Thymus (tissue), 11 donors: ENCODE data around the gene WASHC4. TPM values are rescaled to one million over a fixed set of nuclear protein-coding genes. Genes with fewer than 3 reads are reported as not detected.
"Not testable (repeated sequence)": the region's sequence is repeated elsewhere in the genome, so short reads cannot be mapped to it uniquely, and the experiment has no call there.

Experiments
- DNase-seq, 9 donors: peaks; one replicate each; pipeline ENCODE4 v3.0.0-alpha.2; 2013; ENCODE audit warnings: low spot score in 9 of 9, low read depth in 6 of 9, missing footprints in 1 of 9
- H3K27ac ChIP-seq, 2 donors: one replicate each; pipeline ENCODE4 v1.5.1; 2013; ENCODE audit warnings: control low read depth in 1 of 2, low read depth in 1 of 2, low read length in 1 of 2, mild to moderate bottlenecking in 1 of 2, moderate library complexity in 1 of 2
- H3K27me3 ChIP-seq, 2 donors: one replicate each; pipeline ENCODE4 v1.5.1; 2013; ENCODE audit warnings: low read length in 1 of 2; ENCODE audit not compliant: control insufficient read depth in 2 of 2, insufficient read depth in 1 of 2
- H3K36me3 ChIP-seq, 2 donors: one replicate each; pipeline ENCODE4 v1.5.1; 2013; ENCODE audit warnings: low read length in 1 of 2, mild to moderate bottlenecking in 1 of 2, moderate library complexity in 1 of 2; ENCODE audit not compliant: control insufficient read depth in 2 of 2, insufficient read depth in 2 of 2
- H3K4me1 ChIP-seq, 2 donors: one replicate each; pipeline ENCODE4 v1.5.1; 2013; ENCODE audit warnings: low read length in 2 of 2; ENCODE audit not compliant: control insufficient read depth in 2 of 2, insufficient read depth in 2 of 2
- H3K4me3 ChIP-seq, 2 donors: one replicate each; pipeline ENCODE4 v1.5.1; 2013; ENCODE audit warnings: low read length in 2 of 2, control low read depth in 1 of 2, mild to moderate bottlenecking in 1 of 2
- H3K9me3 ChIP-seq, 2 donors: one replicate each; pipeline ENCODE4 v1.5.1; 2013; ENCODE audit warnings: low read length in 1 of 2, mild to moderate bottlenecking in 1 of 2; ENCODE audit not compliant: control insufficient read depth in 2 of 2, insufficient read depth in 1 of 2
- WGBS: extraction: QIAGEN DNeasy Blood & Tissue Kit; methylation state at CpG from one replicate; pipeline ENCODE4 v1.1.7; 2013; 5-methylcytosine and 5-hydroxymethylcytosine counted together
- polyA plus RNA-seq: library from polyadenylated mRNA; stranded (reverse); fragments of 200-250 nt; gene quantifications from one replicate; pipeline ENCODE4 v1.2.3, GENCODE V29; 2013
- total RNA-seq: library from RNA; stranded (reverse); fragments of 120-200 nt; gene quantifications from one replicate; pipeline ENCODE4 v1.2.4, GENCODE V29; 2013
- donor health status: healthy.

WASHC4 gene
- total and polyA plus RNA-seq, 2 donors = 28.4 to 34.9 TPM

DNA sequence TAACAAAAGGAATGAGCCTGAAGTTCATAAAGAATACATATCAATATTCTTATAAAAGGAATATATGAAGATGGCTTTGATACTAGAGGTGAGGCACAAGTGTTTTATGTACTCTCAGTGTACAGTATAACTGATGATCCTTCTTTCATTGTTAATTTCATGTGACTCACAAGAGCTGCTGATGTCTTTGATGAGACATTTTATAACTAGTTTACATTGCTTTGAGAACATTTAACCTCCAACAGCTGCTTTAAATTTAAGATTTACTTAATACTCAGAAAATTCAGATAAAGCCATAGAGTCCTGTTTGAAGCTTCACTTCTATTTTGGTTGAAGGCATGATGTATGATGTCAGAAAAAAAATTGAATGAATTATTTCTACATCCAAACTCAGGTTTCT, 59.8 kb downstream of the WASHC4 start:
- H3K27me3 ChIP-seq = no peaks in the 10 kb centered on the region
- peaks cover 9 to 57% of the 10 kb centered on the region in 2 donors for H3K36me3 ChIP-seq
- H3K27ac ChIP-seq = no peak overlapping the region
- no peak for DNase-seq
- no peak overlapping the region for H3K4me3 ChIP-seq
- H3K4me1 ChIP-seq = no peaks in the 10 kb centered on the region
- no peaks in the 10 kb centered on the region for H3K9me3 ChIP-seq

DNA sequence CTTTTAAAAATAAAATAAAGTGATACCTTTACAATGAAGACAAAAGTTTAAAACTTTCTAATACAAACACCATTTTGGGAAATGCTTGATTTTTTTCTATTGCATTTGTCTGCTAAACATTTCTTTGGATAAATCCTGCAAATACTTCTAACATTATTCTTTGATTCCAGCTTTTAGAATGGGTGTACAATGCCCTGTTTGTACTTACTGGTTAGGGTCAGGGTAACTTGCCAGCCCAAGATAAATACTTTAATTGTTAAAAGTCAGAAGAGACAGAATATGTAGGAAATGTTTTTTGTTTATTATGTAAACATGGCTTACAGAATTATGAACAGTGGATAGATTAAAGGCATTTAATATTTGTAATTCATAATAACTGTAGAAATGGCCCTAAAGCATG, 60.5 kb downstream of the WASHC4 start:
- Histone ChIP-seq H3K27me3 (no peaks in the 10 kb centered on the region), H3K9me3 (no peaks in the 10 kb centered on the region), H3K36me3 (peaks cover 9 to 56% of the 10 kb centered on the region in 2 donors), H3K27ac (no peak overlapping the region), H3K4me3 (no peak overlapping the region), H3K4me1 (no peaks in the 10 kb centered on the region)
- no peak for DNase-seq

DNA sequence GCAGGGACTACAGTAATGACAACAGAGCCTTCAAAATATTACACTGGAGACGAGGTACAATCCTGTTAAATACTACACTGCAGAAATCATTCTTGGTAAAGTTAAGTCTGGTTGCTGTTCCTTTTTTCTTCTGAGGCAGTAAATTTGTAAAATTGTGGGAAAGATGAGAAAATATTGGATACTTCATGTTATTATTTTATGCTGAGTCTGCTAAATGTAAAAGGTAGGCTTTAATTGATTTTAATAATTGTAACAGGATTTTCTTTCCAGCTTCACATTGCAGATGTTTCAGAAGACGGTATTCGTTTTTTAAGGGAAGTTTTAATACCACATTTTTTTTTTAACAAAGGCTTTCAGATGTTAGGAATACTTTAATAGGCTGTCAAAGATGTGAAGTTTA, 62.6 kb downstream of the WASHC4 start:
- no peak for DNase-seq
- 97% methylated on average over 3 of the region's 3 CpGs for WGBS
- Histone ChIP-seq H3K27ac (no peak overlapping the region), H3K9me3 (no peaks in the 10 kb centered on the region), H3K27me3 (no peaks in the 10 kb centered on the region), H3K4me3 (no peak overlapping the region), H3K4me1 (no peaks in the 10 kb centered on the region), H3K36me3 (peaks cover 7 to 49% of the 10 kb centered on the region in 2 donors)

DNA sequence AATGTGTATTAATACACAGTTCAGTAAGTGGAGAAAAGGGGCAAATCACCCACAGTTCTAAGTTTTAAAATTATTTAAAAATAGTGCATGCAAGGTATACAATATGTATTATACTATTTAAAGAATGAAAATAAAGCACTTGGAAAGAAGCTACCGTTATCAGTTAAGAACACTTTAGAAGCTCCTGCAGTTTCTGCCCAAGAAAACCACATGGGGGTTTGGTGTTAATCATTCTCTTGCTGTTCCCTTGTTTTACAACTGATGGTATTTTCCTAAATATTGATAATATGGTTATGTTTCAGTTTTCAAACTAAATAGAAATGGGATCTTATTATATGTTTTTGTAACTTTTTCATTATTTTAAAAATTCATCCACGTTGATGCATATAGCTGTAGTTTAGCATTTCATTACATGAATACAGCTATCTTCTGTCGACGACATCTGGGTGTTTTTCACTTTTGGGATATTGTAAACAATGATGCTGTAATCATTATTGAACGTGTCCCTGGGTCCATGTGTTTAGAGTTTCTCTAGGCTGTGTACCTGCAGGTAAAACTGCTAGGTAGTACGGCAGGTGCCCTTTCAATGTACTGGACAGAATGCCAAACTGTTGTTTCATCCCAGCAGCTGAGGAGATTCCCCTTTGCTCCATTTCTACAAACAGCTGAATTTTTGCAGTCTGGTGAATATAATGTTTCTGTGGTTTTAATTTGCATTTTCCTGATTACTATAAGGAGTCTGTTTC, 64.3 kb downstream of the WASHC4 start:
- Histone ChIP-seq H3K36me3 (peaks cover 3 to 43% of the 10 kb centered on the region in 2 donors), H3K9me3 (no peaks in the 10 kb centered on the region), H3K4me1 (no peaks in the 10 kb centered on the region), H3K4me3 (no peak overlapping the region), H3K27ac (no peak overlapping the region), H3K27me3 (no peaks in the 10 kb centered on the region)
- DNase-seq = no peak
- WGBS = 95% methylated on average over 6 of the region's 6 CpGs

DNA sequence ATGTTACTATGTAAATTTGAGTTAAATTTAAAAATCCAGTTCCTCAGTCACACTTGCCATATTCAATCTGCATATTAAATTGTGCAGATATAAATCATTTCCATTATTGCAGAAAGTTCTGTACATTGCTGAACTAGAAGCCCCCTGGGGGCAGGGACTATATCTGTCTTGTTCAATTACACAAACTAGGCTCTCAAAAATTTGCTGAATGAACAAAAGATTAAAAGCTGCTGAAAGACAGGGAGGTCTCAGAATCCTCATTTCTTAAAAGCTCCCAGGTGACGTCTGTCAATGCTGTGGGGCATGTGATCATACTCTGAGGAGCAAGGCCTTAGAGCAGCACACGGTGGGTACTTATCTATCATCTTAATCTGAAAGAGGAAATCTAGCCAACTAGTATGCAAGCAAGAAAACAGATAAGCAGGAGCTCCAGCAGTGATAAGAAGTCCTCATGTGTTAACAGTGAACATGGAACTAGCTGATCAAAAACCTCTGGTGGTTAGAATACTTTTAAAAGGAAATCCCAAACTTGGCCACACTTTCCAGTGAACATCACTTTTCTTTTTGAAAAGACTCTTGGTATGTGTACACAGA, 68.0 kb downstream of the WASHC4 start:
- no peaks in the 10 kb centered on the region for H3K9me3 ChIP-seq
- peaks cover 3 to 26% of the 10 kb centered on the region in 2 donors for H3K36me3 ChIP-seq
- H3K27ac ChIP-seq = no peak overlapping the region
- DNase-seq = no peak
- H3K4me1 ChIP-seq = no peaks in the 10 kb centered on the region
- WGBS = 49% methylated on average over 2 of the region's 2 CpGs
- no peak overlapping the region for H3K4me3 ChIP-seq
- no peaks in the 10 kb centered on the region for H3K27me3 ChIP-seq

DNA sequence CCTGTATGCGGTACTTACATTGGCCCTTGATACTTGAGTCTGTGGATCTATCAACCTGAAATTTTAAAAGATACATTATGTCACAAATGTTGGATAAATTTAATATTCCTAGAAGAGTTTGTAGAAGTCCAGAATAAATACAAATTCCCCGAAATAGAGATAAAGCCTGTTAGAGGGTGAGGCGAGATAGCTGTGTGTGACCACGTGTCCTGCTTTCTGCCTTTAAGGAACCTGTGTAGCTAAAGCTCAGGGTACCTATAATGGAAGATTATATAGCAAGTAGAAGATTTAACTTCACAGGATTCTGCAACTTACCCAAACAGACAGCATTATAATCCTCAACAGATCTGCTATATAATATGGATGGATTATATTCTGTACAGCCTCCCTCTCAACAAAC, 69.7 kb downstream of the WASHC4 start:
- WGBS = 97% methylated on average over 4 of the region's 4 CpGs
- H3K9me3 ChIP-seq = no peaks in the 10 kb centered on the region
- no peak overlapping the region for H3K27ac ChIP-seq
- DNase-seq = no peak
- peaks cover 3 to 20% of the 10 kb centered on the region in 2 donors for H3K36me3 ChIP-seq
- no peaks in the 10 kb centered on the region for H3K4me1 ChIP-seq
- no peaks in the 10 kb centered on the region for H3K27me3 ChIP-seq
- H3K4me3 ChIP-seq = no peak overlapping the region

DNA sequence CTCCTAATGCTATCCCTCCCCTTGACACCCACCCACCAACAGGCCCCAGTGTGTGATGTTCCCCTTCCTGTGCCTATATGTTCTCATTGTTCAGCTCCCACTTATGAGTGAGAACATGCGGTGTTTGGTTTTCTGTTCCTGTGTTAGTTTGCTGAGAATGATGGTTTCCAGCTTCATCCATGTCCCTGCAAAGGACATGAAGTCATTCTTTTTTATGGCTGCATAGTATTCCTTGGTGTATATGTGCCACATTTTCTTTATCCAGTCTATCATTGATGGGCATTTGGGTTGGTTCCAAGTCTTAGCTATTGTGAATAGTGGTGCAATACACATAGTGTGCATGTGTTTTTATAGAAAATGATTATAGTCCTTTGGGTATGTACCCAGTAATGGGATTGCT, 71.6 kb downstream of the WASHC4 start:
- H3K9me3 ChIP-seq, H3K27me3 ChIP-seq, DNase-seq, H3K4me3 ChIP-seq, H3K4me1 ChIP-seq, H3K27ac ChIP-seq: not testable (repeated sequence)
- peaks cover 3 to 14% of the 10 kb centered on the region in 2 donors for H3K36me3 ChIP-seq
- 100% methylated on average over 1 of the region's 1 CpG for WGBS

DNA sequence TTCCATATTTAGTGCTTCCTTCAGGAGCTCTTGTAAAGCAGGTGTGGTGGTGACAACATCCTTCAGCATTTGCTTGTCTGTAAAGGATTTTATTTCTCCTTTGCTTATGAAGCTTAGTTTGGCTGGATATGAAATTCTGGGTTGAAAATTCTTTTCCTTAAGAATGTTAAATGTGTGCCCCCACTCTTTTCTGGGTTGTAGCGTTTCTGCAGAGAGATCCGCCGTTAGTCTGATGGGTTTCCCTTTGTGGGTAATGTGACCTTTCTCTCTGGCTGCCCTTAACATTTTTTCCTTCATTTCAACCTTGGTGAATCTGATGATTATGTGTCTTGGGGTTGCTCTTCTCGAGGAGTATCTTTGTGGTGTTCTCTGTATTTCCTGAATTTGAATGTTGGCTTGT, 75.9 kb downstream of the WASHC4 start:
- 84% methylated on average over 4 of the region's 4 CpGs for WGBS
- H3K4me3 ChIP-seq = not testable (repeated sequence)

DNA sequence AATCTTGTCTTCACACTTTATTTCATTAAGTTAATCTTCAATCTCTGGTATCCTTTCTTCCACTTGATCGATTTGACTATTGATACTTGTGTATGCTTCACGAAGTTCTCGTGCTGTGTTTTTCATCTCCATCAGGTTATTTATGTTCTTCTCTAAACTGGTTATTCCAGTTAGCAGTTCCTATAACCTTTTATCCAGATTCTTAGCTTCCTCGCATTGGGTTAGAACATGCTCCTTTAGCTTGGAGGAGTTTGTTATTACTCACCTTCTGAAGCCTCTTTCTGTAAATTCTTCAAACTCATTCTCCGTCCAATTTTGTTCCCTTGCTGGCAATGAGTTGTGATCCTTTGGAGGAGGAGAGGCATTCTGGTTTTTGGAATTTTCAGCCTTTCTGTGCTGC, 76.4 kb downstream of the WASHC4 start:
- not testable (repeated sequence) for DNase-seq, H3K27ac ChIP-seq, H3K4me3 ChIP-seq, H3K9me3 ChIP-seq, H3K27me3 ChIP-seq, H3K4me1 ChIP-seq
- over 99% methylated on average over 5 of the region's 5 CpGs for WGBS
- H3K36me3 ChIP-seq = peaks cover 16 to 29% of the 10 kb centered on the region in 2 donors

More for the DNA sequence above, 75.9 kb downstream of the WASHC4 start:
- not testable (repeated sequence) for H3K27ac ChIP-seq, H3K4me1 ChIP-seq, H3K27me3 ChIP-seq, DNase-seq, H3K9me3 ChIP-seq
- peaks cover 16 to 23% of the 10 kb centered on the region in 2 donors for H3K36me3 ChIP-seq
